ENCODE measurements around the gene NUBPL.

The NUBPL gene

DNA sequence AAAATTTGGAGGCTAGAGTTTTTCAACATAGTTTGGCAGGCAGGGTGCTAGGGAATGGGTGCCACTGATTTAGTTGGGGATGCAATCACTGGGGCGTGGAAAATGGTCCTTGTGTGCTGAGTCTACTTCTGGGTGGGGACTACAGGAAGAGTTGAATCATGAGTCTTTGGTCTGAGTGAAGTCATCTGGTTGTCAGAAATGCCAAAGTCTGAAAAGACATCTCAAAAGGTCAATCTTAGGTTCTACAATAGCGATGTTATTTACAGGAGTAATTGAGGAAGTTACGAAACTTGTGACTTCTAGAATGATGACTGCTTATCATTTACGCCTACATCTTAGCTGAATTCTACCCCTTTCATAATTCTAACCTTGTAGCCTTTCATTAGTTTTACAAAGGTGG, 209.1 kb downstream of the NUBPL start:
- no peaks in the 10 kb centered on the region for H3K27me3 ChIP-seq (replicated peaks; ENCODE audit: control insufficient read depth, insufficient read depth, low read length)
- no peak overlapping the region for H3K4me3 ChIP-seq (replicated peaks; ENCODE audit: low read depth, low read length)
- no peak for TF ChIP-seq CTCF (IDR thresholded peaks at IDR 0.05; ENCODE audit: insufficient read depth, low read length, poor library complexity, severe bottlenecking)
- DNase-seq (ENCODE audit: extremely low read depth, insufficient read length), result no peak
- no peaks in the 10 kb centered on the region for H3K36me3 ChIP-seq (ENCODE audit: control insufficient read depth, insufficient read depth, low read length)

- Histone ChIP-seq H3K27me3 (replicated peaks; ENCODE audit: control insufficient read depth, insufficient read depth, low read length) (no peaks in the 10 kb centered on the region), H3K36me3 (ENCODE audit: control insufficient read depth, insufficient read depth, low read length) (no peaks in the 10 kb centered on the region), H3K4me3 (replicated peaks; ENCODE audit: low read depth, low read length) (no peak overlapping the region)
- no peak for DNase-seq (ENCODE audit: extremely low read depth, insufficient read length)
- no peak for TF ChIP-seq CTCF (IDR thresholded peaks at IDR 0.05; ENCODE audit: insufficient read depth, low read length, poor library complexity, severe bottlenecking)
Measured at GRCh38 chr14:31774567-31774966, 213.4 kb downstream of the NUBPL start.

DNA sequence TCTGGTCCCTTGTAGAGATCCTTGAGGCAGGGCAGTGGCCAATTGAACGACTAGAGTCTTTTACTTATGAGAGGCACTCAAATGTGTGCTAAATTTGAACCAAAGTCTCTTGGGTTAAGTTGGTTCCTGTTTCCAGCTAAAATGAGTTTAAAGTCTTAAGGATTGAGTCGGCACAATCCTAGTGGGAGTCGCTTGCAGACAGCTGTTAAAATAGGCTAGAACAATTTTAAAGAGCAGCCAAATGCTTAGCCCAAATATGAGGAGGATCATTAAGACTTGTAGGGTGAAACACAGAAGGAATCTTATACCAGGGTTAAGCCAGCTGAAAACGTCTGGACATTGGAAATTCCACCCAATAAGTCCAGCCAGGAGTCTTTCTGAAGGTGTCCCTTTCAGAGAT, 216.1 kb downstream of the NUBPL start:
- TF ChIP-seq CTCF (IDR thresholded peaks at IDR 0.05; ENCODE audit: insufficient read depth, low read length, poor library complexity, severe bottlenecking), result no peak
- Histone ChIP-seq H3K27me3 (replicated peaks; ENCODE audit: control insufficient read depth, insufficient read depth, low read length) (no peaks in the 10 kb centered on the region), H3K36me3 (ENCODE audit: control insufficient read depth, insufficient read depth, low read length) (no peaks in the 10 kb centered on the region), H3K4me3 (replicated peaks; ENCODE audit: low read depth, low read length) (no peak overlapping the region)
- DNase-seq (ENCODE audit: extremely low read depth, insufficient read length), result no peak

- DNase-seq (ENCODE audit: extremely low read depth, insufficient read length), result no peak
Measured at GRCh38 chr14:31781578-31781977, 220.4 kb downstream of the NUBPL start.

DNA sequence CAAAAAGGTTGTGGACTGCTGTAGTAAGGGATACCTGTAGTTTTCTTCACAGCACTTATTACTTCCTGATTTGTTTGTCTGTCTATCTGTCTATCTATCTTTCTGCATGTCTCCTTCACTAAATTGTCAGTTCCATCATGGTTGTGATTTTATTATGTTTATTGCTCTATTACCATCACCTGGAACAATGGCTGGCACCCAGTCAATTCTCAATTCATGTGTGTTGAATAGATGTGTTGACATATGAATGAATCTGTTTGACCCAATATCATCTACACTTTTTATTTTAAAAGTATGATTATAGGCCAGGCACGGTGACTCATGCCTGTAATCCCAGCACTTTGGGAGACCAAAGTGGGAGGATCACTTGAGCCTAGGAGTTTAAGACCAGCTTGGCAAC, 224.4 kb downstream of the NUBPL start:
- TF ChIP-seq CTCF (IDR thresholded peaks at IDR 0.05; ENCODE audit: insufficient read depth, low read length, poor library complexity, severe bottlenecking), result no peak
- DNase-seq (ENCODE audit: extremely low read depth, insufficient read length), result no peak
- Histone ChIP-seq H3K36me3 (ENCODE audit: control insufficient read depth, insufficient read depth, low read length) (no peaks in the 10 kb centered on the region), H3K4me3 (replicated peaks; ENCODE audit: low read depth, low read length) (no peak overlapping the region), H3K27me3 (replicated peaks; ENCODE audit: control insufficient read depth, insufficient read depth, low read length) (no peaks in the 10 kb centered on the region)

More at GRCh38 chr14:31781578-31781977, 220.4 kb downstream of the NUBPL start:
- Histone ChIP-seq H3K36me3 (ENCODE audit: control insufficient read depth, insufficient read depth, low read length) (no peaks in the 10 kb centered on the region), H3K27me3 (replicated peaks; ENCODE audit: control insufficient read depth, insufficient read depth, low read length) (no peaks in the 10 kb centered on the region), H3K4me3 (replicated peaks; ENCODE audit: low read depth, low read length) (no peak overlapping the region)
- TF ChIP-seq CTCF (IDR thresholded peaks at IDR 0.05; ENCODE audit: insufficient read depth, low read length, poor library complexity, severe bottlenecking), result no peak

- no peak for DNase-seq (ENCODE audit: extremely low read depth, insufficient read length)
- no peak for TF ChIP-seq CTCF (IDR thresholded peaks at IDR 0.05; ENCODE audit: insufficient read depth, low read length, poor library complexity, severe bottlenecking)
- Histone ChIP-seq H3K4me3 (replicated peaks; ENCODE audit: low read depth, low read length) (no peak overlapping the region), H3K36me3 (ENCODE audit: control insufficient read depth, insufficient read depth, low read length) (no peaks in the 10 kb centered on the region), H3K27me3 (replicated peaks; ENCODE audit: control insufficient read depth, insufficient read depth, low read length) (no peaks in the 10 kb centered on the region)
Measured at GRCh38 chr14:31787377-31787776, 226.2 kb downstream of the NUBPL start.
